ENCODE measurements around the gene NCKIPSD.

- TF ChIP-seq CTCF (IDR thresholded peaks at IDR 0.05) (no peak), POLR2A (IDR thresholded peaks at IDR 0.05) (no peak)
These were observed 38.0 kb downstream of the NCKIPSD start for GRCh38 chr3:48647714-48648113.

Data from thyroid gland (tissue), 4 donors.